ENCODE data around the gene BACH2.

The BACH2 gene

GRCh38 chr6:90204327-90205056 is 92.2 kb downstream of the BACH2 start:
- no peak for DNase-seq

- no peak for DNase-seq
These were observed 93.0 kb downstream of the BACH2 start for GRCh38 chr6:90203672-90204071.

GRCh38 chr6:90202156-90202555 is 94.5 kb downstream of the BACH2 start:
- DNase-seq: no peak

GRCh38 chr6:90199900-90200299 is 96.7 kb downstream of the BACH2 start:
- no peak for DNase-seq

- DNase-seq: no peak
These were observed 97.8 kb downstream of the BACH2 start for GRCh38 chr6:90198758-90199425.

- no peak for DNase-seq
These were observed 98.7 kb downstream of the BACH2 start for GRCh38 chr6:90197854-90198496.

GRCh38 chr6:90195094-90195829 is 101.4 kb downstream of the BACH2 start:
- no peak for DNase-seq

GRCh38 chr6:90194371-90194841 is 102.2 kb downstream of the BACH2 start:
- no peak for DNase-seq

GRCh38 chr6:90193359-90193758 is 103.3 kb downstream of the BACH2 start:
- no peak for DNase-seq

GRCh38 chr6:90192857-90193256 is 103.8 kb downstream of the BACH2 start:
- DNase-seq: no peak

GRCh38 chr6:90190752-90191395 is 105.8 kb downstream of the BACH2 start:
- DNase-seq: no peak

GRCh38 chr6:90190131-90190530 is 106.5 kb downstream of the BACH2 start:
- DNase-seq: no peak

- DNase-seq: no peak
These were observed 109.1 kb downstream of the BACH2 start for GRCh38 chr6:90187437-90188121.

GRCh38 chr6:90186637-90187371 is 109.8 kb downstream of the BACH2 start:
- DNase-seq: no peak

- DNase-seq: no peak
These were observed 110.6 kb downstream of the BACH2 start for GRCh38 chr6:90186026-90186425.

GRCh38 chr6:90184334-90185298 is 112.0 kb downstream of the BACH2 start:
- DNase-seq: no peak

- DNase-seq: no peak
These were observed 112.9 kb downstream of the BACH2 start for GRCh38 chr6:90183587-90184333.

GRCh38 chr6:90180526-90180925 is 116.1 kb downstream of the BACH2 start:
- DNase-seq: no peak

Data from SIG-M5 (cell line).